Measurements from ENCODE around the gene ZNF639. TPM values are rescaled to one million over a fixed set of nuclear protein-coding genes. Genes with fewer than 3 reads are reported as not detected.

The ZNF639 gene
- total and polyA plus RNA-seq, 2 of the 13 experiments (the other 11 are each of a cell fraction or from before 2014, with no cell fraction given) = 11.6 to 42.4 TPM

DNA sequence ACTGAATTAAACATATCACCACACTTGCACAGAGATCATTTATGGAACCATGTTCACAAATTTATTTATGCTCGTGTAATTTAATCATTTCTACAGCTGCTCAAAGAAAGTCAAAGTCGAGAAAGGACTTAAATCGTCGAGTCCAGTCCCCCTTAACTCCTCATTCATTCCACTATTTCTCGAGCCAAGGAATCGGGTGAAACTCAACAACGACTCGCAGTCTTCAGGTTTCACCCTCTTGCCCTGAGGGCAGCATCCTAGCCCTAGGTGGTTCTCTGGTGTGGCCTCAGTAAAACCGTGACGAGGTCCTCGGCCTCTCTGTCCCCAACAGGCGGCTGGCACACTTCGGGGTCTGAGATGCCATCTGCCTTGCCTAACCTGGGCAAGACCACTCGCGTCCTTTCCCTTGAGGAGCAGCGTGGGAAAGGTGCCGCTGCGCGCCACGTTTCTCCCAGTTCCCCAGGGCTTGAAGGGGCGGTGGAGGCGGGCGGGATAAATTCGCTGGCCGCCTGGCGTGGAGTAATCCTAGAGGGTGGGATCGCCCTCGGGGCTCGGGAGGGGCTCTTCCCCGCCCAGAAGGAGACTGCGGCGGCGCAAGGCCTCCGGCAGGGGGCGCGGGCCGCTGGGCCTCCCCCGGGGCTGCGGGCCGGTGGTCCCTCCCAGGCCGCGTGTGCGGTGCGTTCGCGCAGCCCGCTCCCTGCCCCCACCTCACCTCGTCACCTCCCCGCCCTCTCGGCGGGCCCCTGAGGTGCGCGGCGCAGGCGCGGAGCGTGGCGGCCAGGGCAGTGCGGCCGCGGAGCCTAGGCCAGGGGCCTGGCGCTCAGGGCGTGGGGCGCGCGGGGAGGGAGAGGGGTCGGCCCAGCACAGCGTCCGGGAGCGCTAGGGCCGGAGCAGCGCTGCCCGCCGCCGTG, at the start of gene ZNF639 (continued):
- TF ChIP-seq HOXA5 (CRISPR knock-in tag; IDR thresholded peaks at IDR 0.05) = peak; percentile 51; the same call in 1 of the 2 replicates
- TF ChIP-seq KLF6 (CRISPR knock-in tag; IDR thresholded peaks at IDR 0.05) = no peak
- peak; percentile 9; the same call in 1 of the 2 replicates for TF ChIP-seq PHF8 (CRISPR knock-in tag; IDR thresholded peaks at IDR 0.05)
- TF ChIP-seq ASH2L (IDR thresholded peaks at IDR 0.05; ENCODE audit: insufficient read length, low read depth, low read length) = peak; percentile 33
- peak; percentile 82; the same call in 1 of the 2 replicates for TF ChIP-seq TMF1 (CRISPR knock-in tag; IDR thresholded peaks at IDR 0.05; ENCODE audit: low read depth)
- TF ChIP-seq ZSCAN29 (CRISPR knock-in tag; conservative IDR thresholded peaks at IDR 0.05) = no peak; the same call in 1 of the 2 replicates
- TF ChIP-seq, protein P1, sequence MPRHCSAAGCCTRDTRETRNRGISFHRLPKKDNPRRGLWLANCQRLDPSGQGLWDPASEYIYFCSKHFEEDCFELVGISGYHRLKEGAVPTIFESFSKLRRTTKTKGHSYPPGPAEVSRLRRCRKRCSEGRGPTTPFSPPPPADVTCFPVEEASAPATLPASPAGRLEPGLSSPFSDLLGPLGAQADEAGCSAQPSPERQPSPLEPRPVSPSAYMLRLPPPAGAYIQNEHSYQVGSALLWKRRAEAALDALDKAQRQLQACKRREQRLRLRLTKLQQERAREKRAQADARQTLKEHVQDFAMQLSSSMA (CRISPR knock-in tag; IDR thresholded peaks at IDR 0.05) = peak; percentile 56; the same call in 1 of the 2 replicates
- TF ChIP-seq ZNF44 (CRISPR knock-in tag; IDR thresholded peaks at IDR 0.05) = peak; percentile 84; the same call in 1 of the 2 replicates
- 0 out of 2 replicates have a peak, but pooled peaks have one; percentile 36 for TF ChIP-seq U2AF2 (IDR thresholded peaks at IDR 0.05; ENCODE audit: low read depth, low read length)
- TF ChIP-seq JDP2 (CRISPR knock-in tag; IDR thresholded peaks at IDR 0.05; ENCODE audit: borderline replicate concordance) = no peak; the same call in 1 of the 2 replicates
- TF ChIP-seq MEF2D (CRISPR knock-in tag; IDR thresholded peaks at IDR 0.05) = no peak
- TF ChIP-seq SOX13 (IDR thresholded peaks at IDR 0.05) = no peak
- no peak for TF ChIP-seq SOX13 (CRISPR knock-in tag; conservative IDR thresholded peaks at IDR 0.05 in 1 of 2, IDR thresholded peaks at IDR 0.05 in 1 of 2)
- TF ChIP-seq, protein P2, sequence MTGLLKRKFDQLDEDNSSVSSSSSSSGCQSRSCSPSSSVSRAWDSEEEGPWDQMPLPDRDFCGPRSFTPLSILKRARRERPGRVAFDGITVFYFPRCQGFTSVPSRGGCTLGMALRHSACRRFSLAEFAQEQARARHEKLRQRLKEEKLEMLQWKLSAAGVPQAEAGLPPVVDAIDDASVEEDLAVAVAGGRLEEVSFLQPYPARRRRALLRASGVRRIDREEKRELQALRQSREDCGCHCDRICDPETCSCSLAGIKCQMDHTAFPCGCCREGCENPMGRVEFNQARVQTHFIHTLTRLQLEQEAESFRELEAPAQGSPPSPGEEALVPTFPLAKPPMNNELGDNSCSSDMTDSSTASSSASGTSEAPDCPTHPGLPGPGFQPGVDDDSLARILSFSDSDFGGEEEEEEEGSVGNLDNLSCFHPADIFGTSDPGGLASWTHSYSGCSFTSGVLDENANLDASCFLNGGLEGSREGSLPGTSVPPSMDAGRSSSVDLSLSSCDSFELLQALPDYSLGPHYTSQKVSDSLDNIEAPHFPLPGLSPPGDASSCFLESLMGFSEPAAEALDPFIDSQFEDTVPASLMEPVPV (CRISPR knock-in tag; IDR thresholded peaks at IDR 0.05) = peak; percentile 55; the same call in 1 of the 2 replicates
- TF ChIP-seq, protein P3, sequence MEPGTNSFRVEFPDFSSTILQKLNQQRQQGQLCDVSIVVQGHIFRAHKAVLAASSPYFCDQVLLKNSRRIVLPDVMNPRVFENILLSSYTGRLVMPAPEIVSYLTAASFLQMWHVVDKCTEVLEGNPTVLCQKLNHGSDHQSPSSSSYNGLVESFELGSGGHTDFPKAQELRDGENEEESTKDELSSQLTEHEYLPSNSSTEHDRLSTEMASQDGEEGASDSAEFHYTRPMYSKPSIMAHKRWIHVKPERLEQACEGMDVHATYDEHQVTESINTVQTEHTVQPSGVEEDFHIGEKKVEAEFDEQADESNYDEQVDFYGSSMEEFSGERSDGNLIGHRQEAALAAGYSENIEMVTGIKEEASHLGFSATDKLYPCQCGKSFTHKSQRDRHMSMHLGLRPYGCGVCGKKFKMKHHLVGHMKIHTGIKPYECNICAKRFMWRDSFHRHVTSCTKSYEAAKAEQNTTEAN (CRISPR knock-in tag; conservative IDR thresholded peaks at IDR 0.05) = peak; percentile 58
- TF ChIP-seq, protein P4, sequence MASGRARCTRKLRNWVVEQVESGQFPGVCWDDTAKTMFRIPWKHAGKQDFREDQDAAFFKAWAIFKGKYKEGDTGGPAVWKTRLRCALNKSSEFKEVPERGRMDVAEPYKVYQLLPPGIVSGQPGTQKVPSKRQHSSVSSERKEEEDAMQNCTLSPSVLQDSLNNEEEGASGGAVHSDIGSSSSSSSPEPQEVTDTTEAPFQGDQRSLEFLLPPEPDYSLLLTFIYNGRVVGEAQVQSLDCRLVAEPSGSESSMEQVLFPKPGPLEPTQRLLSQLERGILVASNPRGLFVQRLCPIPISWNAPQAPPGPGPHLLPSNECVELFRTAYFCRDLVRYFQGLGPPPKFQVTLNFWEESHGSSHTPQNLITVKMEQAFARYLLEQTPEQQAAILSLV (CRISPR knock-in tag; IDR thresholded peaks at IDR 0.05; ENCODE audit: borderline replicate concordance) = no peak
- TF ChIP-seq SP4 (CRISPR knock-in tag; IDR thresholded peaks at IDR 0.05) = peak; percentile 71
- peak; percentile 79; the same call in 1 of the 2 replicates for TF ChIP-seq ARNT2 (CRISPR knock-in tag; IDR thresholded peaks at IDR 0.05; ENCODE audit: low read depth)
- TF ChIP-seq SP2 (CRISPR knock-in tag; IDR thresholded peaks at IDR 0.05) = 0 out of 2 replicates have a peak, but pooled peaks have one; percentile 25
- no peak for TF ChIP-seq ZNF720 (CRISPR knock-in tag; IDR thresholded peaks at IDR 0.05)
- TF ChIP-seq ZNF224 (CRISPR knock-in tag; IDR thresholded peaks at IDR 0.05) = peak; percentile 78; the same call in 1 of the 2 replicates
- TF ChIP-seq SYNCRIP (IDR thresholded peaks at IDR 0.05; ENCODE audit: insufficient read depth, low read depth, low read length) = no peak
- no peak for TF ChIP-seq STAT5B (CRISPR knock-in tag; IDR thresholded peaks at IDR 0.05)
- TF ChIP-seq SNAPC2 (CRISPR knock-in tag; IDR thresholded peaks at IDR 0.05) = no peak
- TF ChIP-seq SNAI1 (CRISPR knock-in tag; IDR thresholded peaks at IDR 0.05; ENCODE audit: borderline replicate concordance) = 0 out of 2 replicates have a peak, but pooled peaks have one; percentile 34
